Testis (tissue), 3 donors: ENCODE measurements around the gene NPNT. TPM values are rescaled to one million over a fixed set of nuclear protein-coding genes. Genes with fewer than 3 reads are reported as not detected.

Source experiments
- DNase-seq: peaks from one replicate; pipeline ENCODE4 v3.0.0-alpha.2; 2019
- H3K27ac ChIP-seq, 2 donors: fragments of 200-600 bp; sonication (generic); one replicate each; pipeline ENCODE4 v1.5.1; 2019
- H3K27me3 ChIP-seq: fragments of 200-600 bp; sonication (generic); one replicate; pipeline ENCODE4 v1.5.1; 2019
- H3K36me3 ChIP-seq: fragments of 200-600 bp; sonication (generic); one replicate; pipeline ENCODE4 v1.5.1; 2017; ENCODE audit warnings: low read depth; ENCODE audit errors: missing control alignments
- H3K4me1 ChIP-seq: fragments of 200-600 bp; sonication (generic); one replicate; pipeline ENCODE4 v1.5.1; 2019
- H3K4me3 ChIP-seq, 2 donors: fragments of 200-600 bp; sonication (generic); one replicate each; pipeline ENCODE4 v1.5.1; 2017 to 2019
- H3K9me3 ChIP-seq: fragments of 200-600 bp; sonication (generic); one replicate; pipeline ENCODE4 v1.5.1; 2017
- POLR2A ChIP-seq: fragments of 450-650 bp; IDR thresholded peaks from one replicate; pipeline ENCODE4 v1.6.1; 2017; ENCODE audit warnings: antibody characterized with exemption, mild to moderate bottlenecking, moderate library complexity
- WGBS, 2 donors: methylation state at CpG; one replicate each; pipeline ENCODE4 v1.1.5; 2018; 5-methylcytosine and 5-hydroxymethylcytosine counted together
- intact Hi-C: fragments of 100-400 bp; cut with DNase I; formaldehyde crosslinking; loops from one replicate; pipeline ENCODE4 v1.15.1; 2023; ENCODE audit warnings: low total_unique reads
- polyA plus RNA-seq: library from polyadenylated mRNA; stranded (reverse); fragments of 350-450 nt; fragmentation: Illumina TruSeq; extraction: RNeasy Lipid Tissue Mini Kit (QIAGEN cat#74804); gene quantifications from one replicate; pipeline ENCODE4 v1.2.3, GENCODE V29; 2014; ENCODE audit warnings: low read depth, low replicate concordance; ENCODE audit not compliant: insufficient read depth
- total RNA-seq, 2 donors: library from RNA; depleted of rRNA; stranded (reverse); fragments of >200 nt; gene quantifications; one replicate each; pipeline ENCODE4 v1.2.3, GENCODE V29; 2016
- TF ChIP-seq, protein P1 (sequence below), 3 experiments: fragments of 450-650 bp in 2 of 3; fragments of 200-600 bp in 1 of 3; sonication (generic) in 1 of 3; IDR thresholded peaks; one replicate each; pipeline ENCODE4 v1.5.1; 2016 to 2019; ENCODE audit warnings: antibody characterized with exemption in 3 of 3, mild to moderate bottlenecking in 2 of 3, moderate library complexity in 1 of 3

The NPNT gene
- total and polyA plus RNA-seq, 3 donors from 2014 or later: 5.4 to 17.9 (median 6.3) TPM

DNA sequence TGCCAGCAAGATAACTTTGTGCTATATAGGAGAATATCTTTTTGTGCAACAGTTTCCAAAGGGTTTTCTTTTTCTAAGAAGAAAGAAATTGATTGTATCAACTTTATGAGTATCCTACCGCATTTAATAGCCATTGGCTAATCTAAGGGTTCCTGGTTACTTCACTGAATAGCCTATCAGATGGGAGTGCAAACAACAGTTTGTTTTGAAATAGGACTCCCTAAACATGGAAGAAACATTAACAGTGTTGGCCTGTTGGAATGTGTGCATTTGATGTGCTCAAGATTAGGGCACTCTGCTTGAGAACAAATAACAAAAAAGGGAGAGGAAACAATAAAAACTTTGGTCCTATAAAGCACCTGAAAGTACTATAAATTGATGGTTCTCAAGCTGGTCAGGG, 29.1 kb downstream of the NPNT start:
- WGBS, 2 donors: 67 to 70% methylated on average over 1 of the region's 1 CpG
- DNase-seq: no peak

DNA sequence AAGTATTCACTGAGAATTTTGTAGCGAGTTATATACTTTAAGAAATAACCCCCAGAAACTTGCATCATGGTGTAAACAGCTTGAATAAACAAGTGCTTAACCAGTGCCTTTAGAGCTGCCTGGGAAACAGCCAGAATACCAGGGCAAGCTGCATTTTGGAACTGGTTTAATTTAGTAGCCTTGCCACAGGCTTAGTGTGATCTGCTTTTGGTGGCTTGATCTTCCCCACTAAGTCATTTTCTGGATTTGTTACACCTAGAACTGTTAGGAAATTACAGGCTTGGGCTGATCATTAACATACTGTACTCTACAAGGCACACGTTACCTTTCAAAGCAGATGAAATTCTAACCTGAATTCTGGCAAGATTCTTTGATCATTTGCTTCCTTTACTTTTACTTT, 35.4 kb downstream of the NPNT start:
- intact Hi-C loops: no loop called here
- H3K27me3 ChIP-seq: no peaks in the 10 kb centered on the region
- TF ChIP-seq, protein P1, sequence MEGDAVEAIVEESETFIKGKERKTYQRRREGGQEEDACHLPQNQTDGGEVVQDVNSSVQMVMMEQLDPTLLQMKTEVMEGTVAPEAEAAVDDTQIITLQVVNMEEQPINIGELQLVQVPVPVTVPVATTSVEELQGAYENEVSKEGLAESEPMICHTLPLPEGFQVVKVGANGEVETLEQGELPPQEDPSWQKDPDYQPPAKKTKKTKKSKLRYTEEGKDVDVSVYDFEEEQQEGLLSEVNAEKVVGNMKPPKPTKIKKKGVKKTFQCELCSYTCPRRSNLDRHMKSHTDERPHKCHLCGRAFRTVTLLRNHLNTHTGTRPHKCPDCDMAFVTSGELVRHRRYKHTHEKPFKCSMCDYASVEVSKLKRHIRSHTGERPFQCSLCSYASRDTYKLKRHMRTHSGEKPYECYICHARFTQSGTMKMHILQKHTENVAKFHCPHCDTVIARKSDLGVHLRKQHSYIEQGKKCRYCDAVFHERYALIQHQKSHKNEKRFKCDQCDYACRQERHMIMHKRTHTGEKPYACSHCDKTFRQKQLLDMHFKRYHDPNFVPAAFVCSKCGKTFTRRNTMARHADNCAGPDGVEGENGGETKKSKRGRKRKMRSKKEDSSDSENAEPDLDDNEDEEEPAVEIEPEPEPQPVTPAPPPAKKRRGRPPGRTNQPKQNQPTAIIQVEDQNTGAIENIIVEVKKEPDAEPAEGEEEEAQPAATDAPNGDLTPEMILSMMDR (IDR thresholded peaks at IDR 0.05): no peak
- no peak for TF ChIP-seq POLR2A
- no peak overlapping the region for H3K27ac ChIP-seq
- 86 to 90% methylated on average over 2 of the region's 2 CpGs for WGBS, 2 donors
- no peaks in the 10 kb centered on the region for H3K4me1 ChIP-seq
- H3K36me3 ChIP-seq: no peaks in the 10 kb centered on the region
- no peak overlapping the region for H3K4me3 ChIP-seq
- DNase-seq: no peak
- H3K9me3 ChIP-seq: no peaks in the 10 kb centered on the region

More for the DNA sequence above, 29.1 kb downstream of the NPNT start:
- Histone ChIP-seq H3K4me1 (no peaks in the 10 kb centered on the region), H3K4me3 (no peak overlapping the region), H3K27me3 (no peaks in the 10 kb centered on the region), H3K36me3 (no peaks in the 10 kb centered on the region), H3K9me3 (no peaks in the 10 kb centered on the region), H3K27ac (no peak overlapping the region)
- TF ChIP-seq, protein P1 (IDR thresholded peaks at IDR 0.05): no peak
- intact Hi-C loops: no loop called here

DNA sequence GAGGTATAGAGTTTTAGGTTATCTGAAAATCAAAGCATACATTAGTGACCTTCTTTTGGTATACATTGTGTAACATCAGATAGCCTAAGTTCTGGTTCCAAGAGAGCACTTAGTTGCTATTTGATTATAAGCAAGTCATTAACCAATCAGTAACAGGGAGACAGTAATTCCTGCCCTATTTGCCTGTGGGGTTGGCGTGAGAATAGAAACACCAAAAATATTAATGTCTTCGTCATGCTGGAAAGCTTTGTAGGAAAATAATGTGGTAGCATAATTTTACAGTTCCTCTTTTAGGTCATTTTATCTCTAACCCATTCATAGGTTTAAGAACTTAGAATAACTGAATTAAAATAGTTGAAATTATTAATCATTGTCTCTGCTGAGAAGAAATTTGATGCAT, 37.8 kb downstream of the NPNT start:
- no peaks in the 10 kb centered on the region for H3K27me3 ChIP-seq
- WGBS, 2 donors: 91 to 94% methylated on average over 2 of the region's 2 CpGs
- no peaks in the 10 kb centered on the region for H3K9me3 ChIP-seq
- no peaks in the 10 kb centered on the region for H3K4me1 ChIP-seq
- TF ChIP-seq POLR2A: no peak
- TF ChIP-seq, protein P1 (IDR thresholded peaks at IDR 0.05): no peak
- H3K27ac ChIP-seq: no peak overlapping the region
- no peak for DNase-seq
- H3K4me3 ChIP-seq: no peak overlapping the region
- intact Hi-C loops: no loop called here
- no peaks in the 10 kb centered on the region for H3K36me3 ChIP-seq

DNA sequence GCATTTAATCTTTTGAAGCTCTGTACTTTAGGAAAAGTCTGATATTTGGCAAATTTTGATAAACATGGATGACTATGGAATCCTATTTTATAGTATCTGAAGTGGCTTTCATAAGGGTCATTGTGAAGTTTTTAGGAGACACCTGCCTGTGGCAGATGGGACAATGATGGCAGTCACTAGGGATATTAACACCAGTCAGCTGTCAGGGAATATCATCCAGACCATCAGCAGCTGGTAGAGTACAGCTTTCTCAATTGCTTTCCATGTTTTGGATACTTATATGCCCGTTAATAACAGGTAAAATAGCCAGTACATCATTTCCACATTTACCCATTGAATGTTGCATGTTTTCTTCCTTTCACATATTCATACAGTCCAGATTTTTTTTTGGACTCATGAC, 39.1 kb downstream of the NPNT start:
- Histone ChIP-seq H3K27ac (no peak overlapping the region), H3K4me1 (no peaks in the 10 kb centered on the region), H3K4me3 (no peak overlapping the region), H3K27me3 (no peaks in the 10 kb centered on the region), H3K36me3 (no peaks in the 10 kb centered on the region), H3K9me3 (no peaks in the 10 kb centered on the region)
- WGBS, 2 donors: 83 to 92% methylated on average over 1 of the region's 1 CpG
- DNase-seq: no peak
- intact Hi-C loops: no loop called here
- TF ChIP-seq POLR2A: no peak
- TF ChIP-seq, protein P1 (IDR thresholded peaks at IDR 0.05): no peak

DNA sequence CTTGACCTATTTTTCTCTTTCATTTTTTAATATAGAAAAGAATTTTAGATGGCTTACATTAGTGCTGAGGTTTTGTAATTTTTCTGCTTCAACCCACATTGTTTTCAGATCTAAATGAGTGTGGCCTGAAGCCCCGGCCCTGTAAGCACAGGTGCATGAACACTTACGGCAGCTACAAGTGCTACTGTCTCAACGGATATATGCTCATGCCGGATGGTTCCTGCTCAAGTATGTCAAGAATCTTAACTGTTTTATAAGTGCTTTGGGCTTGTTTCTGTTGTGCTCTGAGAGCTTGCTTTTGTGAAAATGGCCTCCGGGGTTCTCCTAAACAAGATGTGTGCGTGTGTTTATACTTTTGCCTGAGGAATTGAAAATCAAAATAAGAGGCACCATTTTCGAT, 41.6 kb downstream of the NPNT start:
- H3K4me3 ChIP-seq: no peak overlapping the region
- H3K27me3 ChIP-seq: no peaks in the 10 kb centered on the region
- no peaks in the 10 kb centered on the region for H3K9me3 ChIP-seq
- WGBS, 2 donors: 81 to 86% methylated on average over 7 of the region's 7 CpGs
- intact Hi-C loops: no loop called here
- DNase-seq: no peak
- H3K4me1 ChIP-seq: no peaks in the 10 kb centered on the region
- no peak for TF ChIP-seq POLR2A
- TF ChIP-seq, protein P1 (IDR thresholded peaks at IDR 0.05): no peak
- H3K27ac ChIP-seq: no peak overlapping the region
- H3K36me3 ChIP-seq: no peaks in the 10 kb centered on the region
